GM12878 (cell line): ENCODE measurements around the gene DDX20. TPM values are rescaled to one million over a fixed set of nuclear protein-coding genes. Genes with fewer than 3 reads are reported as not detected.

Source experiments
- ATAC-seq: fragments of 200-7000 bp; cut with Tn5 transposase; 3 replicates; pipeline ENCODE4 v1.9.1; 2020; ENCODE audit warnings: mild to moderate bottlenecking, moderate library complexity
- BruUV-seq: library from RNA; stranded (reverse); fragments of 400-500 nt; replicated peaks from 2 replicates; lab custom pipeline; 2021; lab: Mats Ljungman, UMichigan
- CTCF ChIA-PET: fragments of 300-600 bp; sonication (Branson Sonifier 250); formaldehyde crosslinking; extraction: SDS; loops from one replicate; lab custom pipeline; 2021; ENCODE audit warnings: inconsistent platforms; lab: Yijun Ruan, JAX
- POLR2A ChIA-PET: fragments of 350-600 bp; formaldehyde crosslinking; extraction: SDS; loops from one replicate; lab custom pipeline; 2021; ENCODE audit warnings: inconsistent platforms; lab: Charles Lee
- RAD21 ChIA-PET: fragments of 300-600 bp; sonication (Branson Sonifier 250); formaldehyde crosslinking; loops from one replicate; lab custom pipeline; 2023; ENCODE audit warnings: antibody characterized with exemption; ENCODE audit not compliant: unreplicated experiment; lab: Charles Lee
- SMC1A ChIA-PET: fragments of 300-600 bp; sonication (Branson Sonifier 250); formaldehyde crosslinking; loops from one replicate; lab custom pipeline; 2023; ENCODE audit not compliant: unreplicated experiment, uncharacterized antibody; lab: Charles Lee
- DNase-seq: peaks from one replicate; pipeline ENCODE4 v3.0.0-alpha.2; 2011; ENCODE audit warnings: low read depth, low spot score
- FAIRE-seq: peaks from 3 replicates; lab custom pipeline; 2011; peaks lifted over from hg19 to GRCh38; lab: Jason Lieb, UNC
- H2AFZ ChIP-seq: 2 replicates; pipeline ENCODE4 v1.6.0; 2011; ENCODE audit warnings: low read depth, low read length, control low read depth; ENCODE audit not compliant: control insufficient read depth
- H3K27ac ChIP-seq: 2 replicates; pipeline ENCODE4 v1.5.1; 2011; ENCODE audit warnings: control low read depth; ENCODE audit not compliant: control insufficient read depth, insufficient read depth
- H3K27me3 ChIP-seq, 2 experiments: replicated peaks in 1 of 2; 2 replicates each; pipeline versions ENCODE4 v1.6.0 to v1.6.1; 2011; ENCODE audit warnings: low read length in 1 of 2; ENCODE audit not compliant: control insufficient read depth in 2 of 2, insufficient read depth in 2 of 2
- H3K36me3 ChIP-seq, 2 experiments: 2 replicates each; pipeline ENCODE4 v1.5.1; 2011; ENCODE audit warnings: low read length in 1 of 2; ENCODE audit not compliant: control insufficient read depth in 2 of 2, insufficient read depth in 2 of 2
- H3K4me1 ChIP-seq: 2 replicates; pipeline ENCODE4 v1.6.1; 2011; ENCODE audit warnings: mild to moderate bottlenecking, low read length, moderate library complexity, mixed read lengths; ENCODE audit not compliant: control insufficient read depth, insufficient read depth
- H3K4me2 ChIP-seq: 2 replicates; pipeline ENCODE4 v1.6.0; 2011; ENCODE audit warnings: control low read depth; ENCODE audit not compliant: control insufficient read depth, insufficient read depth
- H3K4me3 ChIP-seq: fragments of 200-600 bp; sonication (generic); 2 replicates; pipeline ENCODE4 v1.5.1; 2016
- H3K79me2 ChIP-seq: 2 replicates; pipeline ENCODE4 v1.6.0; 2011; ENCODE audit warnings: low read length; ENCODE audit not compliant: control insufficient read depth, insufficient read depth
- H3K9ac ChIP-seq: 2 replicates; pipeline ENCODE4 v1.8.0; 2011; ENCODE audit warnings: low read length, control low read depth, mixed read lengths; ENCODE audit not compliant: control insufficient read depth, insufficient read depth
- H3K9me3 ChIP-seq: replicated peaks from 3 replicates; pipeline ENCODE4 v1.5.1; 2011; ENCODE audit warnings: mild to moderate bottlenecking, low read length; ENCODE audit not compliant: control insufficient read depth, insufficient read depth
- H4K20me1 ChIP-seq: 2 replicates; pipeline ENCODE4 v1.6.0; 2011; ENCODE audit not compliant: control insufficient read depth, insufficient read depth
- CHD4 ChIP-seq: fragments of 200-600 bp; sonication (generic); IDR thresholded peaks from 2 replicates; pipeline ENCODE4 v1.6.1; 2016; ENCODE audit warnings: mild to moderate bottlenecking
- CUX1 ChIP-seq: IDR thresholded peaks from 2 replicates; pipeline ENCODE4 v1.6.1; 2012; ENCODE audit warnings: improper control_type of control experiment, low read depth, low read length; ENCODE audit not compliant: insufficient replicate concordance
- MLLT1 ChIP-seq: fragments of 450-650 bp; IDR thresholded peaks from 2 replicates; pipeline ENCODE4 v1.6.1; 2016; ENCODE audit warnings: mild to moderate bottlenecking
- PAX5 ChIP-seq: IDR thresholded peaks from 2 replicates; pipeline ENCODE4 v1.6.1; 2011; ENCODE audit warnings: low read depth, low read length, borderline replicate concordance
- PML ChIP-seq: IDR thresholded peaks from 2 replicates; pipeline ENCODE4 v1.6.1; 2012; ENCODE audit warnings: low read length, inconsistent platforms
- SMAD1 ChIP-seq: fragments of 450-650 bp; IDR thresholded peaks from 2 replicates; pipeline ENCODE4 v1.6.1; 2018; ENCODE audit warnings: mild to moderate bottlenecking, low read depth; ENCODE audit not compliant: partially characterized antibody
- WGBS: methylation state at CpG from one replicate; pipeline ENCODE4 v1.1.6; 2016; ENCODE audit warnings: low lambda C conversion rate; ENCODE audit not compliant: insufficient replicate concordance, insufficient coverage; ENCODE audit errors: missing lambda C conversion rate; 5-methylcytosine and 5-hydroxymethylcytosine counted together
- in situ Hi-C: fragments of 300-500 bp; cut with MboI; formaldehyde crosslinking; loops from 9 replicates; pipeline ENCODE4 v1.14.3; 2018; ENCODE audit warnings: mixed read lengths
- intact Hi-C: fragments of 100-400 bp; cut with micrococcal nuclease; formaldehyde crosslinking; loops from one replicate; pipeline ENCODE4 v1.14.2; 2022; ENCODE audit not compliant: unreplicated experiment
- polyA plus RNA-seq, 11 experiments: library from polyadenylated mRNA; depleted of rRNA in 4 of 11; unstranded in 6 of 11; stranded (reverse) in 5 of 11; fragments of >200 nt; fragmentation: Nextera tagmentation in 4 of 11; fragmentation: Illumina TruSeq in 1 of 11; extraction: Ambion mirVana in 4 of 11; extraction: Trizol in 1 of 11; gene quantifications; 1 replicate in 1 of 11; 2 replicates in 10 of 11; pipeline versions ENCODE4 v1.2.1 to v1.2.3, GENCODE V29; 2011 to 2016; ENCODE audit warnings: inconsistent platforms in 2 of 11, missing spikeins in 2 of 11, low read depth in 1 of 11
- total RNA-seq, 4 experiments: library from RNA; depleted of rRNA in 3 of 4; stranded (reverse); fragments of >200 nt in 3 of 4; fragmentation: Illumina TruSeq in 1 of 4; extraction: Trizol in 1 of 4; gene quantifications; 2 replicates each; pipeline versions ENCODE4 v1.2.1 to v1.2.3, GENCODE V29; 2013 to 2021

DDX20 gene
- total and polyA plus RNA-seq, 10 of the 15 experiments (the other 5 are each of a cell fraction or from before 2014, with no cell fraction given), result 7.2 to 30.6 (median 25.1) TPM

DNA sequence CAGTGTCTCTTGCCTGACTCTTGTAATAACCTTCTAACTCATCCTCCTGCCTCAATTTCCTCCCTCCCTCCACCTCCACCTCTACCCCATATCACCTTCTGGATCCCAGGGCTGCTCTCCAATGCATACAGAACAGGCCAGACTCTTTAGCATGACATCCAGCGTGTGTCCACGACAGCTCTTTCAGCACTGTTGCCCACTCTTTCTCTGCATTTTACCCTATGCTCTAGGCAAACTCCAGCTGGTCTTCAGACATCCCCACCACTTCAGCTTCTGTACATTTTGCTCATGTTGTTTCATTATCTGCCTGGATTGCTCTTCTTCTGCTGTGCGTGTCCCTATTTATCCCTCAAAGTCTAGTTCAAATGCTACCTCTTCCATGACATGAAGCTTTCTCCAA, 21.3 kb upstream of the DDX20 start:
- no peaks in the 10 kb centered on the region; the same call in 1 of the 2 replicates for H4K20me1 ChIP-seq
- ATAC-seq (no peak), DNase-seq (no peak), FAIRE-seq (no peak)
- peaks cover 6% of the 10 kb centered on the region for H3K4me1 ChIP-seq
- no peaks in the 10 kb centered on the region for H3K79me2 ChIP-seq
- H2AFZ ChIP-seq, result no peak overlapping the region
- POLR2A ChIA-PET, result interaction anchor here (2.1 kb wide), 1 partner anchor 9 kb away, joined by 4 read pairs; no protein-coding TSS in a partner anchor
- H3K4me3 ChIP-seq, result no peak overlapping the region
- RAD21 ChIA-PET, result interaction anchor here (0.8 kb wide), 1 partner anchor 20 kb away, joined by 4 read pairs; no protein-coding TSS in a partner anchor
- H3K9me3 ChIP-seq, result no peaks in the 10 kb centered on the region
- WGBS, result 90% methylated on average over 3 of the region's 3 CpGs
- no peak overlapping the region for H3K27ac ChIP-seq
- in situ Hi-C loops (no loop called here), intact Hi-C loops (no loop called here)
- H3K4me2 ChIP-seq, result no peak overlapping the region
- H3K9ac ChIP-seq, result no peak overlapping the region
- H3K27me3 ChIP-seq, result peaks cover 0 to 2% of the 10 kb centered on the region in 2 experiments; a peak in 2 of 4 replicates
- SMC1A ChIA-PET, result interaction anchor here (1.0 to 3.2 kb wide), 3 partner anchors 20 to 252 kb away, joined by 3 to 12 read pairs (median 4); no protein-coding TSS in a partner anchor
- no peaks in the 10 kb centered on the region for H3K36me3 ChIP-seq
- no TSS peak for BruUV-seq
- TF ChIP-seq MLLT1, result no peak
- no peak for TF ChIP-seq CUX1
- no peak for TF ChIP-seq PAX5
- TF ChIP-seq PML, result no peak
- no peak for TF ChIP-seq SMAD1
- no peak for TF ChIP-seq CHD4
- CTCF ChIA-PET, result interaction anchor here (1.4 kb wide), 1 partner anchor 20 kb away, joined by 6 read pairs; no protein-coding TSS in a partner anchor
